Measurements from ENCODE around the gene CHN2.

The CHN2 gene

GRCh38 chr7:29315122-29315891 lies 120.7 kb downstream of the CHN2 start:
- no peak for DNase-seq

GRCh38 chr7:29315892-29316270 lies 121.3 kb downstream of the CHN2 start:
- DNase-seq: no peak

- no peak for DNase-seq
These were observed 122.4 kb downstream of the CHN2 start for GRCh38 chr7:29316926-29317325.

DNA sequence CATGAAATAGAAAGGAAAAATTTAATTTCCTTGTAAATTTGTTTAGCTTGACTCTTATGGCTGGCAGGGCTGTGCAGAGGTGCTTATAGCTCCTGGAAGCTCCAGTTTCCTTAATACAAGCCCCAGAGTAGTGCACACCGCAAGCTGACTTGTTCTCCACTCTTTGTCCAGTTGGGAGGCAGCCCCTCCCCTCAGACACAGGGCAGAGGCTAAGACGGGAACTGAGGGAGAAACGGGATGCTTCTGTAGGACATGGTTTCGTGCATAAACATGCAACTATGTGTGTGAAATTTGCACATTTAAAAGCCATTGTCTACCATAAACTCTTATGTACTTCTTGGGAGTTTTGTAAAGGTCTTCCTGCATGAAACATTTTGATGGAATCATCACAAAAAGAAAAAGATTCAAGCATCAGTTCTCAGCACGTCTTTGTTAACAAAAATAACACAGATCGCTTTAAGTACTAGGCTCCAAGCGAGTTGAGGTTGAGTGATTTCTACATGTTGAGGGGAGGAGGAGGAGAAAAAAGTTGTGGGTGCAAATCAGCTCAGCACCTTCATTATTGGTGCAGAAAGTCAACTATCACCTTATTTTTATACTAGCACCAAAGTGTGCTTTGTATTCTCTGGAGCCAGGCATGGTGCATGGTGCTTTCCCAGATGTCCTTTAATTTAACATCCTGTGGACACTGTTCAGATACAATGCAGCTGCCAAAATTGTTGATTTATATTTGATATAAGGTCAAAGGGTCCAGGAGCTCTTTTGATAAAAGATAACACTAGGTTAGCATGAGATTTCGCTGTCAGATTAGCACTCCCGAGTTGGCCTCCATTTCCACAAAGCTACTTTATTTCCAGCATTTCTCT lies 124.5 kb downstream of the CHN2 start:
- DNase-seq: no peak

DNA sequence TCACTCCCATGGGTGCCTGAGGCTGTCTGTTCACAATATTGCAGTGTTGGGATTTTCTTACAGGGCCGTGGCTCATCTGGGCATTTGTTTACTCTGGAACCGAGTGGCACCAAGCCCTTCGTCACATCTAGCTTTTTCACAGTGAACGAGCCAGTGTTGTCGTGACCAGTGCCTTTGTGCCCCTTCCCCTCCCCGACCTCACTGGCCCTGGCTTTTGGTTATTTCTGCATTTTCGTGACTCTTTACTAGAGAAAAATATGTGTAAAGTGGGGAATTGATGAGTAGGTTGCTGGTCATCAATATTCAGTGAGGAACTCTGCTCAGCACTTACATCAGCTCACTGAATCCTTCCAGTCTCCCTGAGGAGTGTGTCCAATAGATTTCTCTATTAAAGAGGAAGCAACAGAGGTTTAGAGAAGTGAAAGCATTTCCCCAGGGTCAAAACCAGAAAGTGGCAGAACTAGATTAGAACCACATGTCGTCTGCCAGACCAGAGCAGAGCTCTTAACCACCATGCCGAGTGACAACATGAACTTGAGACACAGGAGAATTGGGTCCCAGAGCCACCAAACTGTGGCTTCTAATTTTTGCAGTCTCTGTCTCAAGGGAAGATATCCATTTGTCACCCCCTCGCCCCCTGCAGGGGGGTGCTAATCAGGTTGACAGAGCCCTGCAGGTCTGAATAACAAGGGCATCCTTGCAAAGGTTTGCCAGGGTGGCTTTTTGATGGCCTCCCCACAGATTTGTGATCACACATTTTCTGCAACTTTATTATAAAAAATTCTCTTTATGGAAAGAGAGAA lies 125.3 kb downstream of the CHN2 start:
- DNase-seq: no peak

GRCh38 chr7:29320577-29320976 lies 126.0 kb downstream of the CHN2 start:
- no peak for DNase-seq

DNA sequence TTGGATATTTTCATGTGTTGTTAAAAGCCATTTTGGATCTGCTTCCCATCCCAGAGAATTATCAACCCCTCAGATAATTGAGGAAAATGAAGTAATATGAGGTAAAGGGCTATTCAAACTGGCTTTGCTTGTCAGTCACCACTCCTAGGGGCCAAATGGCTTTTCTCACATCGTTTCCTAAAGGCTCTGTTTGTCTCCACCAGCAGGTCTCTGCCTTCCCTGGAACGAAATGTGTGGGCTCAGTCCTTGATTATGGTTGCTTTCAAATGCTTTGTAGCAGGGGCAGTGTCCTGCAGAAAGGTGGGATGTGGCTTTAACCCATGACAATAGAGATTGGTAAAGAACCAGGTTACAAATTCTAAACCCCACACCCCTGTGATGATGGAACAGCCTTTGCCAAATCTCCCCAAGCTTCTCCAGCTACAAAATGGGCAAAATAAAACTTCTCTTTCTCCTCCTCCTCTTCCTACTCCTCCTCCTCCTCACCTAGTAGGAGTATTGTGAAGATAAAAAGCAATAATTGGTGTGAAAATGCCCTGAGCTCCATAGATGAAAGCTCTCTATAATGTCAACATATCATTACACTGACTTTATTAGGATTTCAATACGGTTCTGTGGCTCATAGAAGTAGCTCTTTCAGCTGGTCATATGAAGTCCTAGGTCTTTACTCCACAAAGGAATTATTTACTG lies 127.6 kb downstream of the CHN2 start:
- no peak for DNase-seq

DNA sequence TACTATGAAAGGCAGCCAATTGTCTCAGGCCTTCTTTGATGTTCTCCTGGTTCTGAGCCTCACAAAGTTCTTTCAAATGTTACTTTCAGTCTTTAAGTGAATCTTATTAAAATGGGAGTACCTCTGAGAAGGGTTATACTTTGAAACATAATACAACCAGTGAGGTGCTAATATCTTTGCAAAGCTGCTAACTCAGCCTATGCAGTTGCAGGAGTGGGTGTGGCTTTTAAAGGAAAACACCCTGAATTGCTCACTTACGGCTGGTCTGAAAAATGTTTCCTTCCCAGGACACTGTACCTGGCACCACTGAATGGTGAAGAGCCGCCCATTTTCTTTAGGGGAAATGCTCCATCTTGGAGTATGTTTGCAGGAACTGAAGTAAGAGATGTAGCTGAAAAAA lies 130.9 kb downstream of the CHN2 start:
- DNase-seq: no peak

DNA sequence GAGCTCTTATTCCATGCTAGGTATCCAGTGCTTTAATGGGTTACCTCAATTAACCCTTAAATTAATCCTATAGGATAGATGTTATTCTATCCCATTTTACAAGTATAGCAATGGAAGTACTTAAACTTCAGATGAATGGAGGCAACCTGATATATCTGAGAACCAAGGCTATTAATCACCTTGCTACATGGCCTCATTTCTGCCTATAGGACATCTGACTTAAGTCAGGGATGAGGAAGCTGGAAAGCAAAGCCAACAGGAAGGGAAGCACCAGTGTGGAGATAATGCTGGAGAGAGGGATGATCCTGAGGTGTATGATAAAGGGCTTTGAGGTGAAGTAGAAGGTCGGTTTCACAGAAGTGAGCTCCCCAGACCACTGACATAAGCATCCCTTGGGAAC lies 132.3 kb downstream of the CHN2 start:
- no peak for DNase-seq

DNA sequence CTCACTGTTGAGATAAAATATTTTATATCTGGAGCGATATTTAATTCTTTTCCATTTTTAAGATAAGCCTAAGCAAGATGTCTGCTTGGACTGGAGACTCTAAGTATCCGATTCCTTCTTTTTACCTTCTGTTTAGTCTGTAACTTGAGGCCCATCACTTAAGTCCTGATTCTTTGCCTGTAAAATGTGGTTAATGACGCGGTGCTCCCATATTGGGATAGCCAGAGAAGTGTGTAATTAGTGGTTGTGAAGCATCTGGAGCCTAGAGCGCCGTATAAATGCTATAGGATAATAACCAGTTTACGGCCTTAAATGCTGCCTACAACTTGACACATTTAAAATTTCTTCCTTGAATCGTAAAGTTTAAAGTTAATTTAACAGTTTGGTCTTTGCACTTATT lies 132.9 kb downstream of the CHN2 start:
- no peak for DNase-seq

DNA sequence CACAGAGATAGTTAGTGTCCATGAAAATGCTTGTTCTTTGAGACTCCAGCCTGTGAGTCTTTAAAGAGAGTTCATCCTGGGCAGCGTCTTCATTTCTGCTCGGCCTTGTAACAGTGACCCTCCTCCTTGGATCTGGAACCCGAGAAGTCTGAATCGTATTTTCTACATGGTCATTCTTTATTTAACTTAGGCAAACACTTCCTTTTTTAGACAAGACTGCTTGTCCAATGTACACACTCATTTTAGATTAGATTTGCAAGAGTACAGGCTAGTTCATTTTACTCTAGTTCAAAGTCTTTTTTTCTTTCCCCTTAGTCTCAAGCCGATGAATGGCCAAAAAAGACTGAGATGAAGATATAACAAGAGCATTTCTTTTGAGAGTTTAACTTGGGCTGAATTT lies 133.5 kb downstream of the CHN2 start:
- DNase-seq: no peak

DNA sequence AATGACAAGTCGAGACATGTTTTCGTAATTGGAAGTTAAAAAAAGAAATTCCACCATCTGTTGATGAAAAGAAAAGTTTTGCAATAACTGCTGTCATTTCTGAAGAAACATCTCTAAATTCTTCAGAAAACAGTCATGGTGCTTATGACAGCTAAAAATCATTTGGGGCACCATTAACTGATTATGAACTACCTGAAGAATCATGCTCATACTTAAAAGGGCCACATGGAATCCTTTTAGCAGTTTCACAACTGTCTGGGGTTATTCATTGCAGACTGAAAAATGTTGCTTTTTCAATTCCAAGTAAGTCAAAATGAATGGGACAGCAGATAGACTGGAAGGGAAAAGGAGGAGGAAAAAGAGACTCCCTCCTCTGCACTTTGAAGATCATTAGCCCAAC lies 134.2 kb downstream of the CHN2 start:
- no peak for DNase-seq

- DNase-seq: no peak
These were observed 135.1 kb downstream of the CHN2 start for GRCh38 chr7:29329686-29330085.

DNA sequence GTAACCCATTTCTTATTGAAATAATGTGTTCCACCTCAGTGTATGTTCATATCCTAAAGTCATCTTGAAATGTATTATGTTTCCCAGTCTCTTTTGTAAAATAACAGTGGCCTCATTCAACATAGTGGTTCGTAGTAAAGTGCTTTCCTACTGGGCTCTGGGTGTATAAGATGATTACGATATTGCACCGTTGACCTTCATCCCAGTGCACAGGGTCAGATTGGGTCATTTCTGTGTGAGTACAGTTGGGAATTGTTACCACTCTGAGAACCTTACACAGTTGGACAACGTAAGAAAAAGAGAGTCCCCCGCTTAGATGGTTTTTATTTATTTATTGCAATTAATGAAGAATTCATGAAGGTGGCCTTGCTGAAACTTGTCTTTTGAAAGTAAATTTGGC lies 135.6 kb downstream of the CHN2 start:
- no peak for DNase-seq

DNA sequence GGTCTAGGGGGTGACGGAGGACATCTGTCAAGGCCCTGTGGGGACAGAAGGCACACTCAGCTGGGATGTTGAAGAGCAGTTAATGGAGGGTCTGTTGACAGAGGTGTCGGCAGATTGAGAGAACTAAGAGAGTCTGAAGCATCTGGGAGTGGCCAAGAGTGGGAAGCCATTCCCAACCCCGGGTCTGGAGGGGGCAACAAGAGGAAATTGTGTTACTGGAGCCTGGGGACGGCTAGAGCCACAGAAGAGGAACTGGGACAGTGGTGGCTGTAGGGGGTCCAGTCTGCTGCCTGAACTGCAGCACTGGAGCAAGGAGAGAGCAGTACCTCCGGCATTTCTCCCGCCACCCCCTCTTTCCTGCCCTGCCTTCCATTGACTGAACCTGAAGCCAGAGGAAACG lies 136.6 kb downstream of the CHN2 start:
- DNase-seq: no peak

DNA sequence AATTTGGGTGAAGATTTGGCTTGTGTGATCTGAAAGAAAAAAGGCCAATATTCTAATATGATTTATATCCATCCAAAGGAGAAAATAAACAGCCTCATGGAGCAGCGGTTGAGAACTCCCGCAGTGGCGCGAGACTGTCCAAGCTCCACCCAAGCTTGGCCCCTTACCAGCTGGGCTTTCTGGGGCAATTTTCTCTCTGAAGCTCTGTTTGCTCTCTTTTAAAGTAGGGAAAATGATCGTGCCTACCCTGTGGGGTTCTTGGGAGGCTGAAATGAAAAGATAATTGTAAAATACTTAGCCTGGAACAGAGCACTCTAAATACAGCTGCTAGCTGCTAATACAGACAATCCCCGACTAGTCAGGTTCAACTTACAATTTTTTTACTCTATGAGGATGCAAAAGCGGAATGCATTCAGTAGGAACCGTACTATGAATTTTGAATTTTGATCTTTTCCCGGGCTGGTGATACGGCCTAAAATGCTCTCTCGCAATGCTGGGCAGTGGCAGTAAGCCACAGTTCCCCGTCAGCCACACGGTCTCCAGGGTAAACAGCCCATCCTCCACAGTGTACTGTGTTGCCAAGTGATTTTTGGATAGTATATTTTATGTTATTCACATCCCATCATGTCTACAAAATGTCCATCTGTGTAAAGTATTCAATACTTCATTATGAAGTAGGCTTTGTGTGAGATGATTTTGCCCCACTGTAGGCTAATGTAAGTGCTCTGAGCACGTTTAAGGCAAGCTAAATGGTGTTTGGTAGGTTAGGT lies 137.7 kb downstream of the CHN2 start:
- no peak for DNase-seq

- no peak for DNase-seq
These were observed 138.6 kb downstream of the CHN2 start for GRCh38 chr7:29332875-29333855.

DNA sequence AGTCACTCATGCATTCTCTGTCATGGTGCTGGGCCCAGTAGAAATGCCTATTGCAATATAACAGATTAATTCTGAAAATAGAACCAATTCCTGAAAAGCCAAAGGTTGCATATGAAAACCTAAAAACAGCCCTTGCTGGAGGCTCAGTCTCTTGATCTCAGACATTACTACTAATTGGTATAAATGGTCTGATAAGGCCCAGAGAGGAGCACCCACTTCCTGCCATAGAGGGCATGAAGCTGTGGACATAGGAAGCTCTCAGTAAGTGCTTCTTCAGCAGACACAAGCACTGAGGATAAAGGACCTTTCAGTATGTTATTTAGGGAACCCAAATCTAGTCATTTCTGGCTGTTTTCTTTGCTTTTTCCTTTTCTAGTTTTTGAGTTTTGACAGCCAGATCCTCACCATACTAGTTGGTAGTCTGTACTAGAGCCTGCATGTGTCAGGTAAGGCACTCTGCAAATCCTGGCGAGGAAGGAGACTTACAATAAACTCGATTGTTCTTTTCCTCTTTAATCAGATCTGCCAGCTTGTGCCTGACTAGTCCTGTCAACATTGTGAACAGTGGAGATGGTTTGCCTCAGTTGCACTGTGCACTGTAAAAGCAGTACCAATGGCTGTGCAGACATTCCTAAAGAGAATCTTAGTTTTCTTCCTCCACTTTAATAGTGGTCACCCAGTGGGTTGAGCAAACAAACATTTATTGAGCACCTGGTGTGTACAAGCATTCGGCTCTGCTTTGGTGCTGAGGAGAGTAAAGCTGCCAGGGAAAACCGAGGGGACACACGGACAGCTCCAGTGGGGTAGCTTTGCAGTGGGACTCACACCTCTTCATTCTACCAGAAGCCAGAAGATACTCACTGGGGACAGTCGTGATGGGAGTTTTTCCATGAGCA lies 140.9 kb downstream of the CHN2 start:
- no peak for DNase-seq

- DNase-seq: no peak
These were observed 143.1 kb downstream of the CHN2 start for GRCh38 chr7:29337546-29338116.

All from left hindlimb (tissue), 1 donor.